GM12878 (cell line): ENCODE data around the gene STAMBPL1.

ENCODE experiments used
- EZH2 ChIP-seq: IDR thresholded peaks from 2 replicates; pipeline ENCODE4 v1.6.1; 2012; ENCODE audit warnings: low read depth, mild to moderate bottlenecking, control low read depth, inconsistent platforms, low read length, borderline replicate concordance; ENCODE audit not compliant: control insufficient read depth
- MXI1 ChIP-seq: fragments of 150-350 bp; IDR thresholded peaks from 2 replicates; pipeline ENCODE4 v1.6.1; 2011; ENCODE audit warnings: low read depth, mild to moderate bottlenecking, inconsistent platforms, low read length, improper control_type of control experiment
- NR2F1 ChIP-seq: fragments of 450-650 bp; conservative IDR thresholded peaks from 2 replicates; pipeline ENCODE4 v1.6.1; 2017; ENCODE audit warnings: mild to moderate bottlenecking
- NRF1 ChIP-seq: conservative IDR thresholded peaks from 2 replicates; pipeline ENCODE4 v1.6.1; 2011; ENCODE audit warnings: mild to moderate bottlenecking, low read depth, low read length, improper control_type of control experiment
- TF ChIP-seq, protein P1 (sequence below), 3 experiments: IDR thresholded peaks in 2 of 3; conservative IDR thresholded peaks in 1 of 3; 2 replicates each; pipeline ENCODE4 v1.5.1; 2011; ENCODE audit warnings: low read depth in 3 of 3, low read length in 3 of 3, mild to moderate bottlenecking in 3 of 3, control low read depth in 2 of 3, moderate library complexity in 2 of 3, inconsistent platforms in 1 of 3, mixed read lengths in 1 of 3; ENCODE audit not compliant: control insufficient read depth in 2 of 3, insufficient read depth in 1 of 3; ENCODE audit errors: extremely low read depth in 1 of 3
- TF ChIP-seq, protein P2 (sequence below): IDR thresholded peaks from 2 replicates; pipeline ENCODE4 v1.6.1; 2012; ENCODE audit warnings: low read depth, low read length, improper control_type of control experiment

DNA sequence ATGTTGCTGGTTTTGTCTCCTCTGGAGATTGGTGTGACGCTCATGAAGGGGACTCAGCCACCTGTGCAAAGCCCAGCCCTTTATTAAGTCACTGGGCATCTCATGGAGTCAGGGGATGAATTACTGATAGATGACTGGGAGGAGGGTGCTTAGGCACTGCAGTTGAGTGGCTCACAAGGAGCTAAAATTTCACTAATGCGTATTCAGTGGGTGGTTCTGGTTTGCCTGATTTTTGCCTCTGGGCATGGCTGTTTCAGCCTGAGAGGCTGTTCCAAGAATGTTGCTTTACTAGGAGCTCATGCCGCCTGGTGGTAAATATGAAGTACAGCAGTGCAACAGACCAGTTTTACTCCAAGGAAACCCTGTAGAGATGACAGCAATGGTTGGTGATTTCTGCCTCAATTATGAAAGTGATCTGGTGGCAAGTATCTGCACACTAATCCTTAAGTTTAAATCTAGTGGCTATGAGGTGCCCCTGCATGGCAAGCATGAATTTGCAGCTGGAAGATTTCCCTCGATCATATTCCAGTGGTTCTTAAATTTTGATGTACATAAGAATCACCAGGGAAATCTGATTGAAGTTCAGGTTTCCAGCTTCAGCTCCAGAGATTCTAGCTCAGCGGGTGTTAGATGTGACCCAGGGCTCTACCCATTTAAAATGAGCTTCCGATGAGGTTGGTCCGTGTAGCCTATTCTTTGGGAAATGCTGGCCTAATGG, 52.7 kb downstream of the STAMBPL1 start:
- no peak for TF ChIP-seq EZH2
- no peak for TF ChIP-seq NRF1
- TF ChIP-seq, protein P1, sequence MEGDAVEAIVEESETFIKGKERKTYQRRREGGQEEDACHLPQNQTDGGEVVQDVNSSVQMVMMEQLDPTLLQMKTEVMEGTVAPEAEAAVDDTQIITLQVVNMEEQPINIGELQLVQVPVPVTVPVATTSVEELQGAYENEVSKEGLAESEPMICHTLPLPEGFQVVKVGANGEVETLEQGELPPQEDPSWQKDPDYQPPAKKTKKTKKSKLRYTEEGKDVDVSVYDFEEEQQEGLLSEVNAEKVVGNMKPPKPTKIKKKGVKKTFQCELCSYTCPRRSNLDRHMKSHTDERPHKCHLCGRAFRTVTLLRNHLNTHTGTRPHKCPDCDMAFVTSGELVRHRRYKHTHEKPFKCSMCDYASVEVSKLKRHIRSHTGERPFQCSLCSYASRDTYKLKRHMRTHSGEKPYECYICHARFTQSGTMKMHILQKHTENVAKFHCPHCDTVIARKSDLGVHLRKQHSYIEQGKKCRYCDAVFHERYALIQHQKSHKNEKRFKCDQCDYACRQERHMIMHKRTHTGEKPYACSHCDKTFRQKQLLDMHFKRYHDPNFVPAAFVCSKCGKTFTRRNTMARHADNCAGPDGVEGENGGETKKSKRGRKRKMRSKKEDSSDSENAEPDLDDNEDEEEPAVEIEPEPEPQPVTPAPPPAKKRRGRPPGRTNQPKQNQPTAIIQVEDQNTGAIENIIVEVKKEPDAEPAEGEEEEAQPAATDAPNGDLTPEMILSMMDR (IDR thresholded peaks at IDR 0.05 in 2 of 3, conservative IDR thresholded peaks at IDR 0.05 in 1 of 3; ENCODE audit: control insufficient read depth in 2 of 3, extremely low read depth in 1 of 3, insufficient read depth in 1 of 3, low read depth in 3 of 3, low read length in 3 of 3): peak; percentile 85 to 98 (median 95); a peak in 5 of 6 replicates
- TF ChIP-seq MXI1: no peak
- TF ChIP-seq NR2F1: no peak
- TF ChIP-seq, protein P2, sequence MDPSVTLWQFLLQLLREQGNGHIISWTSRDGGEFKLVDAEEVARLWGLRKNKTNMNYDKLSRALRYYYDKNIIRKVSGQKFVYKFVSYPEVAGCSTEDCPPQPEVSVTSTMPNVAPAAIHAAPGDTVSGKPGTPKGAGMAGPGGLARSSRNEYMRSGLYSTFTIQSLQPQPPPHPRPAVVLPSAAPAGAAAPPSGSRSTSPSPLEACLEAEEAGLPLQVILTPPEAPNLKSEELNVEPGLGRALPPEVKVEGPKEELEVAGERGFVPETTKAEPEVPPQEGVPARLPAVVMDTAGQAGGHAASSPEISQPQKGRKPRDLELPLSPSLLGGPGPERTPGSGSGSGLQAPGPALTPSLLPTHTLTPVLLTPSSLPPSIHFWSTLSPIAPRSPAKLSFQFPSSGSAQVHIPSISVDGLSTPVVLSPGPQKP: no peak
